Mammary epithelial cell (primary cell): ENCODE measurements around the gene CACNA1E.

Experiments
- EZH2 ChIP-seq: IDR thresholded peaks from 2 replicates; pipeline ENCODE4 v1.6.1; 2012; ENCODE audit warnings: low read length, inconsistent platforms, borderline replicate concordance
- TF ChIP-seq, protein P1 (sequence below), 2 donors: IDR thresholded peaks in 1 of 2; conservative IDR thresholded peaks in 1 of 2; 2 replicates each; pipeline ENCODE4 v1.5.1; 2011 to 2012; ENCODE audit warnings: inconsistent platforms in 2 of 2, low read length in 2 of 2, mild to moderate bottlenecking in 2 of 2, control low read depth in 1 of 2, low read depth in 1 of 2; ENCODE audit not compliant: insufficient read depth in 1 of 2; ENCODE audit errors: extremely low read depth in 1 of 2

DNA sequence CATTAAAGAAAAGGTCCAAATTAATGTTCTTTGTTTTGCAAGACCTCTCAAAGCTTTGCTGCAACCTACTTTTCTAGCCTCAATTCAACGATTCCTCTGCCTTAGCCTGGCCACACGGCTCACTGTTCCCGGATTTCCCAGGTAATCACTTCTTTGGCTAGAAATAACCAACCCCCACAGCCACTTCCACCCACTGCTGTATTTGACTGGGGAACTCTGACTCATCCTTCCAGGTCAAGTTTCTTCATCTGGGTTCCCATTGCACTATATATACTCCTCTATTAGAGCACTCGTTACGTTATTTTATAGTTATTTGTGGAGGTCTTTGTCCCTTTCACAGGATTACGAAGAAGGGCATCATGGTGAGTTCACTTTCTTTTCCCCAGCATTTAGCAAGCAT is 185.9 kb downstream of the CACNA1E start:
- TF ChIP-seq, protein P1, sequence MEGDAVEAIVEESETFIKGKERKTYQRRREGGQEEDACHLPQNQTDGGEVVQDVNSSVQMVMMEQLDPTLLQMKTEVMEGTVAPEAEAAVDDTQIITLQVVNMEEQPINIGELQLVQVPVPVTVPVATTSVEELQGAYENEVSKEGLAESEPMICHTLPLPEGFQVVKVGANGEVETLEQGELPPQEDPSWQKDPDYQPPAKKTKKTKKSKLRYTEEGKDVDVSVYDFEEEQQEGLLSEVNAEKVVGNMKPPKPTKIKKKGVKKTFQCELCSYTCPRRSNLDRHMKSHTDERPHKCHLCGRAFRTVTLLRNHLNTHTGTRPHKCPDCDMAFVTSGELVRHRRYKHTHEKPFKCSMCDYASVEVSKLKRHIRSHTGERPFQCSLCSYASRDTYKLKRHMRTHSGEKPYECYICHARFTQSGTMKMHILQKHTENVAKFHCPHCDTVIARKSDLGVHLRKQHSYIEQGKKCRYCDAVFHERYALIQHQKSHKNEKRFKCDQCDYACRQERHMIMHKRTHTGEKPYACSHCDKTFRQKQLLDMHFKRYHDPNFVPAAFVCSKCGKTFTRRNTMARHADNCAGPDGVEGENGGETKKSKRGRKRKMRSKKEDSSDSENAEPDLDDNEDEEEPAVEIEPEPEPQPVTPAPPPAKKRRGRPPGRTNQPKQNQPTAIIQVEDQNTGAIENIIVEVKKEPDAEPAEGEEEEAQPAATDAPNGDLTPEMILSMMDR (conservative IDR thresholded peaks at IDR 0.05 in 1 of 2, IDR thresholded peaks at IDR 0.05 in 1 of 2; ENCODE audit: extremely low read depth in 1 of 2, insufficient read depth in 1 of 2, low read depth in 1 of 2, low read length in 2 of 2): no peak
- TF ChIP-seq EZH2: no peak
